ENCODE data around the gene GPR78. TPM values are rescaled to one million over a fixed set of nuclear protein-coding genes. Genes with fewer than 3 reads are reported as not detected.

Gene GPR78
- total RNA-seq, 2 experiments from 2014 or later = 0.08 to 0.13 TPM

DNA sequence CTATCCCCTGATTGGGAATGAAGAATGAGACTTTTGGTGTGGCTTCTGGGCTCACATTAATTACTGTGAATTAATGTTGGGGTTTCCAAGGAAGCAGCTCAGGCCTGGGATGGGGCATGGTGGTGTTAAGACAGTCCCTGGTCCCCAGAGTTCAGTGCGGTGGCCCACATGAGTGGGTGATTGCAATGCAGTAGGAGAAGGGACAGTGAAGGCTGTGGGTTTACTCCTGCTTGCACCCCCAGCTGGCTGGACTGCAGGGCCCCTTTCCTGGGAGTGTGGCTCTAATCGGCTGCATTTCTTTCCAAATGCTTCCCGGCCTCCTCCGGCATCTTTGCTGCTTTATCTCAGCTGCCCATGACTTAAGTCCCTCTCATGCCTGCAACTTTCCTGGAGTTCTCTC, 28.2 kb upstream of the GPR78 start:
- Mint-ChIP-seq H3K4me3 (no peak overlapping the region), H3K9me3 (no peaks in the 10 kb centered on the region), H3K27ac (no peak overlapping the region), H3K36me3 (ENCODE audit: low read depth) (no peaks in the 10 kb centered on the region), H3K27me3 (no peaks in the 10 kb centered on the region), H3K4me1 (peaks cover 2% of the 10 kb centered on the region)
- CTCF ChIA-PET = no interaction called here
- POLR2A ChIA-PET = no interaction called here
- DNase-seq = no peak

DNA sequence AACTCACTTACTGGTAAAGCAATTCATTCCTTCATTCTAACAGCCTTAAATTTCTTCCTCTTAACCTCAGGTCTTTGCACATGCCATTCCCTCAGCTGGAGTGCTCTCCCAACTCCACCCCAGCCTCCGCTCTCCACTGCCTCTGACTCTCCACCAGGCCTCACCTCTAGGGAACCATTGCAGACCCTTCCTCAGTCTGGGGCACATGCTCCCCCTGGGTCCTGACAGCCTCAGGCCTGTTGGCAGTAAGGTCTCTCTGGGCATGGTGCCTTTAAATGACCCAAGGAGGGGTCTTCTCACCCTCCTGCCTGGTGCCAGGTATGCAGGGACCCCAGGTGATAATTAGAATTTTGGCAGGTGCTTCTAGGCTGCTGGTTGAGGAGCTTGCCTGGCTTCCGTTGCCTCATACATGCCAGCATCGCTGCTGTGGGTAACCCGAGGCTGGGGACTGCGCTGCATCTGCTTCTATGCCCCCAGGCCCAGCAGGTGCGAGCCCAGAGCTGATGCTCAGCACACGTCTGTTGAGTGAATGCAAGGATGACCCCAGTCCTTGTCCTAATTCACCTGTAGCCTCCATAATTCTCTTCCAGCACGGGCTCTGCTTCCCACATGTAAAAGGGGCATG, 27.5 kb upstream of the GPR78 start:
- Mint-ChIP-seq H3K36me3 (ENCODE audit: low read depth) (no peaks in the 10 kb centered on the region), H3K4me3 (no peak overlapping the region), H3K4me1 (no peaks in the 10 kb centered on the region), H3K27me3 (no peaks in the 10 kb centered on the region), H3K9me3 (no peaks in the 10 kb centered on the region), H3K27ac (no peak overlapping the region)
- POLR2A ChIA-PET = no interaction called here
- DNase-seq = no peak
- CTCF ChIA-PET = no interaction called here

DNA sequence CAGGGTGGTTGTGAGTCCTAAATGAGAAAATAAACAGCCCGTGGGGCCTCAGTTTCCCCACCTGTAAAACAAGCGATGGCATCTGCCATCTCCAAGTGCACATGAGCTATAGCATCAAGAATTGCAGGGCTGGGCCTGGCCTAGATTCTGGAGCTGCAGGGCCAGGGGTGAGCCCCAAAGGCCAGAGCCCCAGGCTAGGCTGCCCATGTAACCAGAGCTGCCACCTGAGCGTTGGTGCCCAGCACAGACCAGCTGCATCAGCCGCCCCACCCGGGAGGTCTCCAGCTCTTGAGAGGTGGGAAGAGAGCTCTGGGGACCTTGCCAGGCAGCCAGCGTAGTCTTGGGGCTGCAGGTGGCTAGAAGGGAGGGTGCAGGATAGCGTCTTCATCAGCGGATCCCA, 27.0 kb upstream of the GPR78 start:
- CTCF ChIA-PET = no interaction called here

DNA sequence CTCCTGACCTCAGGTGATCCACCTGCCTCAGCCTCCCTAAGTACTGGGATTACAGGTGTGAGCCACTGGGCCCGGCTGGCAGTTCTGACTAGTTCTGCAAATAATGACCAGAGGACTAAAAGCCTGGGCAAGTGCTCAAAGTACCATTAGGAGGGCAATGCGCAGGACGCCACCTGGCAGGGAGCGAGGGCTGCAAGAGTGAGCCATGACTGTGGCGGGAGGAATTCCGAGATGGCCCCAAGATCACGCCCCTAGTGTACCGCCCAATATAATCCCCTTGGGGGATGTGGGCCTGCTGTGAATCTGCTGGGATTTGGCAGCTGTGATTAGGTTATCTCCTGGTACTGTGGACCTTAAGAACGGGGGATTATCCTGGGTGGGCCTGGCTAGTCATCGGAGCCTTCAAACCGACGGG, 26.2 kb upstream of the GPR78 start:
- CTCF ChIA-PET = no interaction called here
- no peaks in the 10 kb centered on the region for H3K36me3 Mint-ChIP-seq (ENCODE audit: low read depth)

More for the DNA sequence above, 27.0 kb upstream of the GPR78 start:
- no peaks in the 10 kb centered on the region for H3K36me3 Mint-ChIP-seq (ENCODE audit: low read depth)
- no peaks in the 10 kb centered on the region for H3K27me3 Mint-ChIP-seq
- no peak for DNase-seq
- H3K27ac Mint-ChIP-seq = no peak overlapping the region
- H3K4me3 Mint-ChIP-seq = no peak overlapping the region
- no peaks in the 10 kb centered on the region for H3K4me1 Mint-ChIP-seq
- no peaks in the 10 kb centered on the region for H3K9me3 Mint-ChIP-seq
- POLR2A ChIA-PET = no interaction called here

DNA sequence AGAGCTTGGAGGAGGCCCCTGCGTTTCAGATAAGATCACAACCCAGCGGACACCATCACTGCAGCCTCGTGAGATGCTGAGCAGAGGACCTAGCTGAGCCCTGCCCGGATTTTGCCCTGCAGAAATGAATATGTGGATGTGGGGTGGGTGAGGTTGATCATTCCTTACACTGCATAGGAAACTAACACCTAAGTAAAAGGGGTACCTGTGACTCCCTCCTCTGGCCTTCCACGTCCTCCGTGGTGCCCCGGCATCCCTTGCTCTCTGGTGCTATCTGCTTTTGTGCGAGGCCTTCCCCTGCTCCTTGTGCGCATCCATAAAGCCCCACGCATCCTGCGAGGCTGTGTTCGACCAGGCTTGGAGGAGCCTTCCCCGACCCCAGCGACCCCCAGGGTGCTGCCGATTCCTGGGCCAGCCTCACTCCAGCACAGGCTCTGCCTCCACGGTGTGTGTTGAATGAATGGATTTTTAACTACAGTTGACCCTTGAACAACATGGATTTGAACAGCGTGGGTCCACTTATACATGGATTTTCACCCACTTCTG, 25.6 kb upstream of the GPR78 start:
- POLR2A ChIA-PET = no interaction called here
- no peaks in the 10 kb centered on the region for H3K9me3 Mint-ChIP-seq
- no peaks in the 10 kb centered on the region for H3K36me3 Mint-ChIP-seq (ENCODE audit: low read depth)
- no peaks in the 10 kb centered on the region for H3K4me1 Mint-ChIP-seq
- H3K27ac Mint-ChIP-seq = no peak overlapping the region
- CTCF ChIA-PET = no interaction called here
- H3K4me3 Mint-ChIP-seq = no peak overlapping the region
- DNase-seq = no peak
- no peaks in the 10 kb centered on the region for H3K27me3 Mint-ChIP-seq

More for the DNA sequence above, 26.2 kb upstream of the GPR78 start:
- POLR2A ChIA-PET = no interaction called here
- Mint-ChIP-seq H3K4me1 (no peaks in the 10 kb centered on the region), H3K9me3 (no peaks in the 10 kb centered on the region), H3K4me3 (no peak overlapping the region), H3K27ac (no peak overlapping the region), H3K27me3 (no peaks in the 10 kb centered on the region)
- no peak for DNase-seq

DNA sequence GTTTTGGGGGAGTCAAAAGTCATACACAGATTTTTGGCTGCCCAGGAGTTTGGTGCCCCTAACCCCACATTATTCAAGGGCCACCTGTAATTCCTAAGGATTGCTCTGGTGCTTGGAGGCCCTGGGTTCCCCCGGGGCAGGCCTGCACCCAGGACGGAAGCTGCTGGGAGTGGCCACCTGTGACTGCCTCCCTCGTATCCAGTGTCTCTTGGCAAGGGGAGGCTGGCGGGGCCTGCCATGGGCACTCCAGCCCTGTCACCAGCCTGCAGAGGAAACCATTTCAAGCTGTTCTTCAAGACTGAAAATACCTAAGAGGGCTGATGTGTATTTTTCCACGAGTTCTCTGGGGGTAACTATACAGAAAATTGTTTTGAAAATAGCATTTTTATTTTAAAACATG, 24.5 kb upstream of the GPR78 start:
- H3K4me3 Mint-ChIP-seq = no peak overlapping the region
- no peaks in the 10 kb centered on the region for H3K36me3 Mint-ChIP-seq (ENCODE audit: low read depth)
- ChIA-PET POLR2A (no interaction called here), CTCF (no interaction called here)
- H3K27me3 Mint-ChIP-seq = no peaks in the 10 kb centered on the region
- H3K9me3 Mint-ChIP-seq = no peaks in the 10 kb centered on the region
- no peaks in the 10 kb centered on the region for H3K4me1 Mint-ChIP-seq
- H3K27ac Mint-ChIP-seq = no peak overlapping the region
- DNase-seq = no peak

DNA sequence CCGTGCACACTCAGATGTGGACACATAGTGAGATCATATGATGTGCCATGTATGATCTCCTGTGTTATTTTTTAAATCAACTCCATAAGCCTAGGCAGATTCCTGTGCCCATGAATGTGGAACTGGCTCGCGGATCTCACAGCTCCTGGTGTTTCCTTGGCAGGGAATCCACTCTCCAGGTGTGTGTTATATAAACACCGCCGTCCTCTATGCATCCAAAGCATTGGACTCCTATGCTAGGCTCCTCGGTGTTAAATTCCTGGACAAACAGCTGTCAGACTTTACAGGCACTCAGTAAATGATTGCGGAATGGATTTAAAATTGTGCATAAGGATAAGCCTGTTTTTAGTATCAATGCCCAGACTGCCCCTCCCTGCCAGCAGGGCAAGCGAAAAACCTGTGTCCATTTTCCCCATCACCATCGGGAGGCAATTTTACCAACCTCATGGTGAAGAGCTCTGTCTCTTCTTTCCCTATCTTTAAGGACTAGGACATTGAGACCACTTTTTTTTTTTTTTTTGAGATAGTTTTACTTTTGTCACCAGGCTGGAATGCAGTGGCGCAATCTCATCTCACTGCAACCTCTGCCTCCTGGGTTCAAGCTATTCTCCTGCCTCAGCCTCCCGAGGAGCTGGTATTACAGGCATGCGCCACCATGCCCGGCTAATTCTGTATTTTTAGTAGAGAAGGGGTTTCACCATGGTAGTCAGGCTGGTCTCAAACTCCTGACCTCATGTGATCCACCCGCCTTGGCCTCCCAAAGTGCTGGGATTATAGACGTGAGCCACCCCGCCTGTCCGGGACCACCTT, 23.6 kb upstream of the GPR78 start:
- H3K4me3 Mint-ChIP-seq = no peak overlapping the region
- no peak overlapping the region for H3K27ac Mint-ChIP-seq
- no peaks in the 10 kb centered on the region for H3K27me3 Mint-ChIP-seq
- H3K36me3 Mint-ChIP-seq (ENCODE audit: low read depth) = no peaks in the 10 kb centered on the region
- ChIA-PET CTCF (no interaction called here), POLR2A (no interaction called here)
- H3K4me1 Mint-ChIP-seq = no peaks in the 10 kb centered on the region
- no peaks in the 10 kb centered on the region for H3K9me3 Mint-ChIP-seq
- DNase-seq = no peak

DNA sequence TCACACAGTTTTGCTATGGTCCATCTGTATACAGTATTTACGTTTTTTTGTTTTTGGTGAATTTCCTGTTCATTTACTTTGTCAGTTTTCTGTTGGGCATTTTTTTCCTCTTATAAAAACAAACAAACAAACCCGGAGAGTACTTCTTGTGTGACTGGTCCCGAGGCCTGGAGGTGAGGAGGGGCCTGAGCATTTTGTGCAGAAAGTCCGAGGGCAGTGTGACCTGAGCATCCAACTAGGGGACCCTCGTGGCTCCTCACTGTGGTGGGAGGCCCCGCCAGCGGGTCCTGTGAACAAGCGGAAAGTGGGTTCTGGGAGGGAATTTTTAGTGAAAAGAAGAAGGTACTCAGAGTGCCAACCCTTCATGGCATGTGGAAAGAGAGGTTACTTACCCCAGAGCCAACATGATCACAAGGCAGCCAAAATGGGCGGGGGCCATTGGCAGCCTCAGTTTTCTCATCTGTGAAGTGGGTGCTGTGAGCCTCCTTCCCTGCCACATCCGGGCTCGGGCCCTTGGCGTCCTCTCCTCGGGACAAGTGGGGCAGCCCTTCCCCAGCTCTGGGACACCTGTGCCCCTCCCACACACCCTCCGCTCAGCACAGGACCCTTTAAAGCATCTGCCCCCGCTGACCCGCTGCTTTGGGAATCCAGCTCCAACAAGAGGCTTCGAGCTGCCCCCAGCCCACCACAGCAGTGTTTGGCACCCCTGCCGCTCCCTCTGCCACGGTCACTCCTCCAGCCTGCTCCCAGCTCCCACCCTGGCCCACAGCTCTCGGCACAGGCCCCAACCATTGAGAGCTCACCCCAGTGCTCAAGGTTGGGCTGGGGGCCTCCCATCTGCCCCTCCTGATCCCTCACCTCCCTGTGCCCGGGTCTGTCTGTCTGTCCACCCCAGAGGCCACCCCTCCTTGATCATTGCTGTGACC, 22.8 kb upstream of the GPR78 start:
- POLR2A ChIA-PET = no interaction called here
- H3K9me3 Mint-ChIP-seq = no peaks in the 10 kb centered on the region
- DNase-seq = no peak
- H3K27me3 Mint-ChIP-seq = no peaks in the 10 kb centered on the region
- CTCF ChIA-PET = no interaction called here
- no peak overlapping the region for H3K27ac Mint-ChIP-seq
- H3K4me3 Mint-ChIP-seq = no peak overlapping the region
- H3K36me3 Mint-ChIP-seq (ENCODE audit: low read depth) = no peaks in the 10 kb centered on the region
- H3K4me1 Mint-ChIP-seq = no peaks in the 10 kb centered on the region

DNA sequence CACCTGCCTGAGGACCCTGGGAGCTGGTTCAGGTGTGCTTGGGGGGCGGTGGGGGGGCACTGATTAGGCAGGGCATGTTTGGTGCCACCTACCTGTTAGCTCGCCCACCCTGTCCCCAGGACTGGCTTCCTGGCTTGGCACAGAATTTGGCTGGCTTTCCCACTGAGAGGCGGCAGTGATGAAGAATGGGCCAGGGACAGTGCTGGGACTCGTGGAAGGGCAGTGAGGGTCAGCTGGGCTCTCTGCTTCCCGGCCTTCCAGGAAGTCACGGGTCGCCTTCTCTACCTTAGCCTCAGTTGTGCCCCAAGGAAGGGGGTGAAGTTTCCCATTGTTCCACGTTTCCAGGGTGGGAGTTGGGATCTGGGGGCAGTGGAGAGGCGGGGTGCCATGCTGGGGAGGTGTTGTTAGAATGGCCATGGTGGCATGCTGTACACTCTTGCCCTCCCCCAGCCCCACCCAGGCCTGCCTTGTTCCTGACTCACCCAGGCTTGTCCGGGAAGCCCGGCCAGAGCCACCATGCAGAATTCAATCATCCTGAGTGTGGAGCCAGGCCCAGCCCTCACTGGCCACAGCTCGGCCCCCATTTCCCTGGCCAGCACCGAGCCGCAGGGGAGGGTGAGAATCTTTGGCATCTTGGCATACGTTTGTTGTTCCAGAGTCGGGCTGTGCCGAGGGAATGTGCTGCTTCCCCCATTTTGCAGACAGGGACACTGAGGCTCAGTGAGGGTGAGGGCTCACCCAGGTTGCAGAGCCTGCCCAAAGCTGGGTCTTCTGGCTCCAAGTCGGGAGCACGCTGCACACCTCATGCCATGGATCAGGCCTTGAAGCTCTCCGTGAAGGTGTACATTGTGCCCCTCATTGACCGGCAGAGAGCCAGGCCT, 21.9 kb upstream of the GPR78 start:
- H3K27ac Mint-ChIP-seq = no peak overlapping the region
- ChIA-PET CTCF (no interaction called here), POLR2A (no interaction called here)

DNA sequence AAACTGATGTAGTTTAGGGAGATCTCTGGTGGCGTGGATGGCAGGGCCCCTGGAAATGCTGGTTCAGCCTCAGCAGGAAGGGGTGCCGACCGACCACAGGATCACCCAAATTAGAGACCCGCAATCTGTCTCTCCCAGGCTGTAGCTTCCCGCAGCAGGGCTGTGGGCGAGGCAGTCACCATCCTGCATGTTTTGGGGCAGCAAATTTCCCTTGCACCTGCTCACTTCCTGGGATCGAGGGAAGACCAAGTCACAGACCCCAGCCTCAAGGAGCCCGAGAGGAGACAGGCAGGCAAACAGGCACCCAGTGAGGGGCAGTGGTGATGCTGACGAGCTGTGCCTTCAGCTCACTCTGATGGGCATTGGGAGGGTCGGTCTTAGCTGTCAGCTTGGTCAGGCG, 21.2 kb upstream of the GPR78 start:
- DNase-seq = no peak
- Mint-ChIP-seq H3K27ac (no peak overlapping the region), H3K4me3 (no peak overlapping the region), H3K36me3 (ENCODE audit: low read depth) (no peaks in the 10 kb centered on the region), H3K9me3 (no peaks in the 10 kb centered on the region), H3K27me3 (no peaks in the 10 kb centered on the region), H3K4me1 (no peaks in the 10 kb centered on the region)
- ChIA-PET CTCF (no interaction called here), POLR2A (no interaction called here)

More for the DNA sequence above, 21.9 kb upstream of the GPR78 start:
- H3K4me3 Mint-ChIP-seq = no peak overlapping the region
- no peaks in the 10 kb centered on the region for H3K27me3 Mint-ChIP-seq
- no peaks in the 10 kb centered on the region for H3K4me1 Mint-ChIP-seq
- no peaks in the 10 kb centered on the region for H3K36me3 Mint-ChIP-seq (ENCODE audit: low read depth)
- H3K9me3 Mint-ChIP-seq = no peaks in the 10 kb centered on the region
- DNase-seq = no peak

DNA sequence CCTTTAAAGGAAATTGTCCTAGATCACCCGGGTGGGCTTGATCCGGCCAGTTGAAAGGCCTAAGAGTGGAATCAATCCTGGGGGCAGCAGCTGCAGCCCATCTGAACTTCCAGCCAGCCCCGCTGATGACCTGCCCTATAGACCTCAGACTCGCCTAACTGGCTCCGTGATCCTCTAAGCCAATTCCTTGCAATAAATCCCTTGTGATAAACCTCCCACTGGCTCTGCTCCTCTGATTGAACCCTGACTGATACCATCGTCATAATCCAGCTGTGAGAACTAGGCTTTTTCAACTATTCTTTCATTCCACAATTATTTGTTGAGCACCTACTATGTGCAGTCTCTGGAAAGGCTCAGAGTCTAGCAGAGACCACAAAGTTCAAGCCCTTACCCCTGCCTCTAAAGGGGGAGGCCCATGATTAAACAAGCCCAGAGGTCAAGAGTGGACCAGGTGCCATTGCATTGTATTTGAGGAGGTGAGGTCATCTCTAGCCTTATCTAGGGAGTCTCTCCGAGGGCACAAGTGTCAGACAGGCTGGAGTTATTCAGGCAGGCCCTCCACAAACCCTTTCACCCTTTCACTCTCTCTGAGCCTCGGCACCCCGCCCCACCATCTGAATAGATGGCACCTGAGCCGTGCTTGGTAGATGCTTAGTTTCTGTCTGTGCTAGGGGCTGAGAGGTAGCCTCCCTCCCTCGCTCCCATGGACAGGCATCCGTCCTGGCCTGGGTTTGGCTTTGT, 20.5 kb upstream of the GPR78 start:
- ChIA-PET CTCF (no interaction called here), POLR2A (no interaction called here)
- no peak overlapping the region for H3K4me3 Mint-ChIP-seq
- no peaks in the 10 kb centered on the region for H3K36me3 Mint-ChIP-seq (ENCODE audit: low read depth)
- no peaks in the 10 kb centered on the region for H3K27me3 Mint-ChIP-seq
- DNase-seq = no peak
- no peaks in the 10 kb centered on the region for H3K4me1 Mint-ChIP-seq
- no peak overlapping the region for H3K27ac Mint-ChIP-seq
- no peaks in the 10 kb centered on the region for H3K9me3 Mint-ChIP-seq

DNA sequence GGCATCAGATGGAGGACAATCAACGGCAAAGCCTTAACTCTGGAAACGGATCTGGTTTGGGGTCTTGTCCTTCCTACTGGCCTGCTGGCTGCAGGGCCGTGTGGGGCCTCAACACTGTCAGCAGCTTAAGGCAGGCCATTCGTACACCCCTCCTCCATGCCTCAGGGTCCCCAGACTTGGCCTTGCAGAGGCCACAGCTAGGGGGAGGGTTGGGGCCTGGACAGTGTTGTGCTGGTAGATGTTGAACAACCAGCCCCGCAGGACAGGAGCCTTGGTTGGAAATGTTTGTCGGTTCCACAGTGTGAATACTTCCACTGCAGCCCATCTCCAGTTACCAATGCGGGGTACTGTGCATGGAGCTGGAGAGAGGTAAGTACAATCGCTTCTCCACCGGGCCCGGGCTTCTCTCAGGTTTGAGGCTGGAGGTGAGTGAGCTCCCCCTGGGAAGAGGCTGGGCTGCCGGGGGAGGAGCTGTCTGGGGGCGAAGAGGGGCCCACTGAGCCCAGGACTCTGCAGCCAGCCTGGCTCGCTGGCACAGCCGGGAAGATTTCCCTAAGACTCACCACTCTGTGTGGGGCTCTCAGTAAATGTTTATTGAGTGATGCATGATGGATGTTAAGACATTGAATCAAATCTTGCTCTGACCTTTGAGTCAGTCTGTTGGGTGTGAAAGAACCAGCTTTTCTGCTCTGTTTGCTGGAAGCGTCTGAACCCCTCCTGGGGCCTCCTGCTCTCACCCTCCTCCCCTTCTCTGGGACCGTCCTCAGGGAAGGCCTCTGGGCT, 19.7 kb upstream of the GPR78 start:
- ChIA-PET CTCF (no interaction called here), POLR2A (no interaction called here)
- no peaks in the 10 kb centered on the region for H3K27me3 Mint-ChIP-seq
- H3K9me3 Mint-ChIP-seq = no peaks in the 10 kb centered on the region
- no peaks in the 10 kb centered on the region for H3K36me3 Mint-ChIP-seq (ENCODE audit: low read depth)
- DNase-seq = no peak
- no peaks in the 10 kb centered on the region for H3K4me1 Mint-ChIP-seq
- H3K27ac Mint-ChIP-seq = no peak overlapping the region
- H3K4me3 Mint-ChIP-seq = no peak overlapping the region
